Heart right ventricle (tissue), 16 donors: ENCODE measurements around the gene CCDC106. TPM values are rescaled to one million over a fixed set of nuclear protein-coding genes. Genes with fewer than 3 reads are reported as not detected.
A peak's percentile ranks its signal among the peaks of the same experiment; 100 is the strongest.

Source experiments
- ATAC-seq, 8 donors: fragments of 200-7000 bp; cut with Tn5 transposase; one replicate each; pipeline ENCODE4 v1.9.1; 2020; ENCODE audit warnings: mild to moderate bottlenecking in 8 of 8, moderate library complexity in 8 of 8, moderate number of reproducible peaks in 1 of 8
- DNase-seq, 2 donors: peaks; one replicate each; pipeline ENCODE4 v3.0.0-alpha.2; 2020
- H3K27ac ChIP-seq, 10 donors: fragments of 200-600 bp; sonication (generic) in 2 of 10; one replicate each; pipeline versions ENCODE4 v1.5.0 to v1.8.0; 2020 to 2022; ENCODE audit warnings: mild to moderate bottlenecking in 3 of 10
- H3K27me3 ChIP-seq, 7 donors: fragments of 200-600 bp; one replicate each; pipeline ENCODE4 v1.8.0; 2021 to 2022; ENCODE audit warnings: mild to moderate bottlenecking in 2 of 7
- H3K36me3 ChIP-seq, 9 donors: fragments of 200-600 bp; sonication (generic) in 1 of 9; one replicate each; pipeline versions ENCODE4 v1.5.0 to v1.8.0; 2020 to 2022; ENCODE audit warnings: mild to moderate bottlenecking in 2 of 9
- H3K4me1 ChIP-seq, 9 donors: fragments of 200-600 bp; sonication (generic) in 1 of 9; one replicate each; pipeline versions ENCODE4 v1.5.0 to v1.8.0; 2020 to 2022; ENCODE audit warnings: mild to moderate bottlenecking in 4 of 9
- H3K4me3 ChIP-seq, 10 donors: fragments of 200-600 bp; sonication (generic) in 2 of 10; one replicate each; pipeline versions ENCODE4 v1.5.0 to v1.8.0; 2020 to 2022; ENCODE audit warnings: mild to moderate bottlenecking in 7 of 10, moderate library complexity in 2 of 10
- H3K9me3 ChIP-seq, 11 donors: fragments of 200-600 bp in 10 of 11; sonication (generic) in 2 of 11; one replicate each; pipeline versions ENCODE4 v1.5.0 to v1.8.0; 2013 to 2022; ENCODE audit warnings: mild to moderate bottlenecking in 2 of 11, control low read depth in 1 of 11, moderate library complexity in 1 of 11
- WGBS, 2 donors: extraction: QIAGEN DNeasy Blood & Tissue Kit; methylation state at CpG; one replicate each; pipeline ENCODE4 v1.1.7; 2013; ENCODE audit warnings: inconsistent platforms in 1 of 2; 5-methylcytosine and 5-hydroxymethylcytosine counted together
- intact Hi-C, 10 donors: fragments of 100-400 bp; cut with DNase I; formaldehyde crosslinking; loops; one replicate each; pipeline versions ENCODE4 v1.11.1 to v1.14.2; 2022
- polyA plus RNA-seq, 2 donors: library from polyadenylated mRNA; stranded (reverse); fragments of 200-250 nt; gene quantifications; one replicate each; pipeline ENCODE4 v1.2.3, GENCODE V29; 2013
- total RNA-seq, 10 donors: library from RNA; stranded (reverse); fragmentation: NEBNext Ultra II Directional in 3 of 10; extraction: Animal tissue kit (Norgen Biotek cat#: 25700) in 3 of 10; gene quantifications; one replicate each; pipeline versions ENCODE4 v1.2.1 to v1.2.4, GENCODE V29; 2021 to 2023
- TF ChIP-seq, protein P1 (sequence below), 9 donors: fragments of 200-600 bp; sonication (generic) in 2 of 9; IDR thresholded peaks; one replicate each; pipeline versions ENCODE4 v1.5.0 to v1.8.0; 2021 to 2022; ENCODE audit warnings: antibody characterized with exemption in 9 of 9, mild to moderate bottlenecking in 5 of 9, moderate library complexity in 1 of 9
- donor health status: Arrhythmogenic right ventricular cardiomyopathy.
- donor health status: ischemic (EF 13 %, LVEDD 7.1; RV severe dilation, severe dysfunction).
- donor health status: healthy with polysubstance abuse.
- donor health status: DM: no; HTN: yes; CAD: no.
- donor health status: DM: no; HTN: no; CAD: no.
- donor health status: ischemic (EF 25% LVEDD 6.9; RV normal size, moderate dysfunction).
- donor health status: ischemic (EF 25% LVEDD 5.7; RV mildly dilated, moderate dysfunction).
- donor health status: healthy.
- donor health status: DM: yes; HTN: yes; CAD: no.
- donor health status: Ischemic cardiomyopathy.
- donor health status: ischemic (EF 35%, LVEDD 5.7; RV mildly dilated, moderate dysfunction).
- donor health status: nonischemic (EF 11% LVEDD 7.7; RV severe dilation, severe dysfunction).
- donor health status: DM: yes; HTN: yes; CAD: no.
- donor health status: PGD.
- donor health status: ischemic (EF 29% LVEDD 5.4; RV normal size, mild dysfunction).
- donor health status: nonischemic (EF 23%, LVEDD 6.1; RV moderate dilation, normal function).

The CCDC106 gene
- total and polyA plus RNA-seq, 12 donors: 12.1 to 29.6 (median 14.4) TPM

DNA sequence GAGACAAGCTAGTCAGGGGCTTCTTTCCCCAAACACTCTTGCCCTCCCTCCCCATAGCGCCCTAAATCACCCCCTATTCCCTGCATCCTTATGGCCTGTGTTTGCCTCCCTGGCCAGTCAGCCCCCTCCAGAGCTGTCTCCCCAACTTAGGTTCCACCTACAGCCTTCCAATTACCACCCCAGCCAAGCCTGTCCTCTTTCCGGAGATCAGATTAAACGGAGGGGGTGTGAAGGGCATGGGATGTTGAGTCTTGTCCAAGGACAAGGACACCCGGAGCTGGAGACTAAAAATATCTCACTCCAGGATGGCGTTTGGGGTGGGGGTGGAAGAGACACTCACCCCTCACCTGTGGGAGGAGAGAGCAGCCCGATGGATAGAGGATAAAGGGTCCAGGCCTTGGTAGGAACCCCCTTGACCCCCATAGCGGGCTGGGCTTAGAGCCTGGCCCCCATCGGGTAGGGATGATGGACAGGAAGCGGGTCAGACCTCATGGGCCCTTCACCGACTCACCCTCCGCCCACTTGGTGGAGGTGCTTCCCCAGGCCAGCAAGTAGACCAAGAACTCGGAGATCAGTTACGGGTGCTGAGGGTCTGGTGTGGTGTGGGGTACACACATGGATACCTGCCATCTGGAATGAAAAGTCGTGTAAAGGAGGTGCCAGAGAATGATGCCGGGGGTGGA is 36.6 kb upstream of the CCDC106 start:
- peak overlapping the region; percentile 11 to 86 (median 79) for H3K27ac ChIP-seq
- no peaks in the 10 kb centered on the region for H3K27me3 ChIP-seq
- H3K36me3 ChIP-seq: peaks cover 6 to 72% (median 23%) of the 10 kb centered on the region in 9 donors
- H3K4me1 ChIP-seq: peaks cover 8 to 50% (median 28%) of the 10 kb centered on the region in 9 donors
- 48 to 60% methylated on average over 15 of the region's 15 CpGs for WGBS, 2 donors
- peak; percentile 31 to 93 (median 74) for ATAC-seq
- peak in 1 of 2 donors; percentile 54 for DNase-seq
- intact Hi-C loops: no loop called here
- H3K4me3 ChIP-seq: peak overlapping the region in 3 of 10 donors; percentile 3 to 17 (median 6)
- TF ChIP-seq, protein P1, sequence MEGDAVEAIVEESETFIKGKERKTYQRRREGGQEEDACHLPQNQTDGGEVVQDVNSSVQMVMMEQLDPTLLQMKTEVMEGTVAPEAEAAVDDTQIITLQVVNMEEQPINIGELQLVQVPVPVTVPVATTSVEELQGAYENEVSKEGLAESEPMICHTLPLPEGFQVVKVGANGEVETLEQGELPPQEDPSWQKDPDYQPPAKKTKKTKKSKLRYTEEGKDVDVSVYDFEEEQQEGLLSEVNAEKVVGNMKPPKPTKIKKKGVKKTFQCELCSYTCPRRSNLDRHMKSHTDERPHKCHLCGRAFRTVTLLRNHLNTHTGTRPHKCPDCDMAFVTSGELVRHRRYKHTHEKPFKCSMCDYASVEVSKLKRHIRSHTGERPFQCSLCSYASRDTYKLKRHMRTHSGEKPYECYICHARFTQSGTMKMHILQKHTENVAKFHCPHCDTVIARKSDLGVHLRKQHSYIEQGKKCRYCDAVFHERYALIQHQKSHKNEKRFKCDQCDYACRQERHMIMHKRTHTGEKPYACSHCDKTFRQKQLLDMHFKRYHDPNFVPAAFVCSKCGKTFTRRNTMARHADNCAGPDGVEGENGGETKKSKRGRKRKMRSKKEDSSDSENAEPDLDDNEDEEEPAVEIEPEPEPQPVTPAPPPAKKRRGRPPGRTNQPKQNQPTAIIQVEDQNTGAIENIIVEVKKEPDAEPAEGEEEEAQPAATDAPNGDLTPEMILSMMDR (IDR thresholded peaks at IDR 0.05): no peak
- H3K9me3 ChIP-seq: peaks cover 0 to 4% (median 0%) of the 10 kb centered on the region in 11 donors

DNA sequence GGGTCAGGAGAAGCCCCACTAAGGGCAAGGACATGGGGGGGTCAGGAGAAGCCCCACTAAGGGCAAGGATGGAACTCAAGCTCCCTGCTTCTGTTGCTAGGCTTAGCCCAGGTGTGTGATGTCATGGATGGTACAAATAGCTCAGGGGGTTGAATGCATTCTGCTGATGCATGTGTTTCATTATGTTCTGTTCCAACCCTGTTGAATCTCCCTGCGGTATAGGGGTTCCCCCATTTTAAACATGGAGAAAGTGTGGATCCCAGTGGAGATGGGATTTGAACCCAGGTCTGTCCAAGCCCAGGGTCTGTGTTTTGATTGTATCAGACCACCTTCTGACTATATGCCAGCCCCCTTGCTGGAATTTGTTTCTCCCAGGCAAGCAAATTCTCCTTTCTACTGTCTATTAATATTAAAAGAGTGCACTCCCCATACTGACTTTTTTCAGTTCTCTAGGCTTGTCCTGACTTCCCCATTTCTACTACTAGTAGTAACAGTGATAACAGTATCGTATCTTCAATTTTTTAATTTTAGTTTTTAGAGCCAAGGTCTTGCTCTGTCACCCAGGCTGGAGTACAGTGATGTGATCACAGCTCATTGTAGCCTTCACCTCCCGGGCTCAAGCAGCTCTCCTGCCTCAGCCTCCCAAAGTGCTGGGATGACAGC is 35.9 kb upstream of the CCDC106 start:
- intact Hi-C loops: no loop called here
- H3K9me3 ChIP-seq: peaks cover 0 to 4% (median 0%) of the 10 kb centered on the region in 11 donors
- ATAC-seq (peak in 6 of 8 donors; percentile 5 to 53 (median 36)), DNase-seq (no peak)
- H3K4me1 ChIP-seq: peaks cover 8 to 43% (median 21%) of the 10 kb centered on the region in 9 donors
- peak overlapping the region; percentile 11 to 86 (median 79) for H3K27ac ChIP-seq
- TF ChIP-seq, protein P1 (IDR thresholded peaks at IDR 0.05): no peak
- H3K27me3 ChIP-seq: no peaks in the 10 kb centered on the region
- peaks cover 6 to 72% (median 26%) of the 10 kb centered on the region in 9 donors for H3K36me3 ChIP-seq
- 56 to 65% methylated on average over 3 of the region's 3 CpGs for WGBS, 2 donors
- peak overlapping the region in 3 of 10 donors; percentile 3 to 17 (median 6) for H3K4me3 ChIP-seq

DNA sequence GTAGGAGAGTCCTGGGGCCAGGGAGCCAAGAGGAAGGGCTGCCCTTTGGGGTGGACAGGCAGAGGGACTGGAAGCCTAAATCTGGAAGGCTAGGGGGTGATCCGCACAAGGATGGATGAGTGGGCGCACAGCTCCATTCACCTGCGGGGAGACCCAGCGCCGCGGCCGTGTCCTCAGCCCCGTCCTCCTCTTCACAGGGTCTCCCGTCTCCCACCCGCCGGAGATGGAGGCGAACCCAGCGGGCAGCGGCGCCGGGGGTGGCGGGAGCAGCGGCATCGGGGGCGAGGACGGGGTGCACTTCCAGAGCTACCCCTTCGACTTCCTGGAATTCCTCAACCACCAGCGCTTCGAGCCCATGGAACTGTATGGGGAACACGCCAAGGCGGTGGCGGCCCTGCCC is 34.6 kb upstream of the CCDC106 start:
- DNase-seq (no peak), ATAC-seq (no peak)
- Histone ChIP-seq H3K27me3 (no peaks in the 10 kb centered on the region), H3K36me3 (peaks cover 6 to 75% (median 34%) of the 10 kb centered on the region in 9 donors), H3K4me1 (peaks cover 8 to 31% (median 21%) of the 10 kb centered on the region in 9 donors), H3K4me3 (no peak overlapping the region), H3K9me3 (peaks cover 0 to 4% (median 0%) of the 10 kb centered on the region in 11 donors), H3K27ac (peak overlapping the region in 1 of 10 donors; percentile 33)
- intact Hi-C loops: no loop called here
- TF ChIP-seq, protein P1 (IDR thresholded peaks at IDR 0.05): no peak
- WGBS, 2 donors: 93 to 94% methylated on average over 21 to 27 of the region's 27 CpGs

DNA sequence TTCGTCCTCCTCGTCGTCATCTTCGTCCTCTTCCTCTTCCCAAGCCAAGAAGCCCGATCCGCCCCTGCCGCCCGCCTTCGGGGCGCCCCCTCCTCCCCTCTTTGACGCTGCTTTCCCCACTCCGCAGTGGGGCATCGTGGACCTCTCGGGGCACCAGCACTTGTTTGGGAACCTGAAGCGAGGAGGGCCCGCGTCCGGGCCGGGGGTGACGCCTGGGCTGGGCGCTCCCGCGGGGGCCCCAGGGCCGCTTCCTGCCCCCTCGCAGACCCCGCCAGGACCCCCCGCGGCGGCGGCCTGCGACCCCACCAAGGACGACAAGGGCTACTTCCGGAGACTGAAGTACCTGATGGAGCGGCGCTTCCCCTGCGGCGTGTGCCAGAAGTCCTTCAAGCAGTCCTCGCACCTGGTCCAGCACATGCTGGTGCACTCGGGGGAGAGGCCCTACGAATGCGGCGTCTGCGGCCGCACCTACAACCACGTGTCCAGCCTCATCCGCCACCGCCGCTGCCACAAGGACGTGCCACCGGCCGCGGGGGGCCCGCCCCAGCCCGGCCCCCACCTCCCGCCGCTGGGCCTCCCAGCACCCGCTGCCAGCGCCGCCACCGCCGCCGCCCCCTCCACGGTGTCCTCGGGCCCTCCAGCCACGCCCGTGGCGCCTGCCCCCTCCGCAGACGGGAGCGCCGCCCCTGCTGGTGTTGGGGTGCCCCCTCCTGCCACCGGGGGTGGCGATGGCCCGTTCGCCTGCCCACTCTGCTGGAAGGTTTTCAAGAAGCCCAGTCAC is 33.9 kb upstream of the CCDC106 start:
- Histone ChIP-seq H3K36me3 (peaks cover 6 to 68% (median 33%) of the 10 kb centered on the region in 9 donors), H3K4me1 (peaks cover 8 to 38% (median 21%) of the 10 kb centered on the region in 9 donors), H3K9me3 (peaks cover 0 to 4% (median 0%) of the 10 kb centered on the region in 11 donors), H3K27ac (no peak overlapping the region), H3K4me3 (no peak overlapping the region), H3K27me3 (no peaks in the 10 kb centered on the region)
- 96% methylated on average over 56 to 75 of the region's 75 CpGs for WGBS, 2 donors
- TF ChIP-seq, protein P1 (IDR thresholded peaks at IDR 0.05): no peak
- no peak for ATAC-seq
- DNase-seq: no peak
- intact Hi-C loops: no loop called here
